DMS 273 (cell line): ENCODE measurements around the gene AAGAB.
"Not testable (repeated sequence)": the region's sequence is repeated elsewhere in the genome, so short reads cannot be mapped to it uniquely, and the experiment has no call there.

ENCODE experiments used
- DNase-seq: peaks from one replicate; lab custom pipeline; 2025; ENCODE audit not compliant: unreplicated experiment; lab: John Stamatoyannopoulos, UW

Gene AAGAB

GRCh38 chr15:67154249-67154648 lies 100.2 kb downstream of the AAGAB start:
- no peak for DNase-seq

GRCh38 chr15:67153044-67153443 lies 101.4 kb downstream of the AAGAB start:
- not testable (repeated sequence) for DNase-seq

DNA sequence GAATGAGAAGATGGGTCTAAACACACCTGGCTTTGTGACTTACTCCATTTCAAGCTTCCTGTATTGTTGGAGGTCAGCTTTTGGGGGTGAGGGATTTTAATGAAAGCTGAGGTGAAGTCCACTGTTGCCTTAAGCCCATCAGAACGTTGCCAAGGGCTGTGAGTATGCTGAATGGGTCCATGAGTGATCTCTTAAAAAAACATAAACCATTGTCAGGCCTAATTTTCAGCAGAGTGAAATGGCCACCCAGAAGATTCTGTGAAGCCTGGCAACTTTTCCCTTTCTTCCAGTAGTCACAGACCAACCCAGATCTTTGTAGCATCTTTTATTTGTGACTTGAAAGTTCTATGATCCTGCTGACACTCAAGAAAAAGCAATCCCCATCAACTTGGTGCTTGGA lies 102.0 kb downstream of the AAGAB start:
- no peak for DNase-seq
